Adipose tissue (tissue), 3 donors: Measurements from ENCODE around the gene VCL. TPM values are rescaled to one million over a fixed set of nuclear protein-coding genes. Genes with fewer than 3 reads are reported as not detected.
"Not testable (repeated sequence)": the region's sequence is repeated elsewhere in the genome, so short reads cannot be mapped to it uniquely, and the experiment has no call there.

ENCODE experiments used
- H3K27ac ChIP-seq: one replicate; pipeline ENCODE4 v1.5.1; 2013; ENCODE audit warnings: low read depth, low read length
- WGBS, 3 donors: extraction: QIAGEN DNeasy Blood & Tissue Kit; methylation state at CpG; one replicate each; pipeline ENCODE4 v1.1.7; 2013; 5-methylcytosine and 5-hydroxymethylcytosine counted together
- polyA plus RNA-seq, 3 donors: library from polyadenylated mRNA; stranded (reverse); fragments of 200-250 nt; gene quantifications; one replicate each; pipeline ENCODE4 v1.2.3, GENCODE V29; 2013
- donor health status: healthy with polysubstance abuse.
- donor health status: Bipolar disorder and iron deficiency.
- donor health status: healthy.

Gene VCL
- polyA plus RNA-seq, 3 donors = 12.9 to 64.5 (median 20.1) TPM

- 1 to 3% (median 2%) methylated on average over 20 to 21 of the region's 21 CpGs for WGBS, 3 donors
- H3K27ac ChIP-seq = peak overlapping the region; percentile 91
Observed at GRCh38 chr10:73998623-73998928, 660 bp downstream of the VCL start.

GRCh38 chr10:73998929-73999691, 1.2 kb downstream of the VCL start:
- WGBS, 3 donors = 6% methylated on average over 13 to 14 of the region's 14 CpGs
- H3K27ac ChIP-seq = no peak overlapping the region

GRCh38 chr10:73999703-74000102, 1.8 kb downstream of the VCL start:
- no peak overlapping the region for H3K27ac ChIP-seq
- WGBS, 3 donors = 10 to 24% (median 20%) methylated on average over 1 of the region's 1 CpG

- WGBS, 3 donors = 89 to 93% (median 91%) methylated on average over 10 to 11 of the region's 11 CpGs
- not testable (repeated sequence) for H3K27ac ChIP-seq
Observed at GRCh38 chr10:74000244-74000643, 2.3 kb downstream of the VCL start.

GRCh38 chr10:74000892-74001669, 3.2 kb downstream of the VCL start:
- no peak overlapping the region for H3K27ac ChIP-seq
- WGBS, 3 donors = 85 to 89% (median 89%) methylated on average over 7 of the region's 7 CpGs

GRCh38 chr10:74006269-74006668, 8.4 kb downstream of the VCL start:
- H3K27ac ChIP-seq = no peak overlapping the region
- WGBS, 3 donors = 57 to 84% (median 75%) methylated on average over 1 of the region's 1 CpG

- H3K27ac ChIP-seq = no peak overlapping the region
- WGBS, 3 donors = 77 to 80% (median 79%) methylated on average over 3 of the region's 3 CpGs
Observed at GRCh38 chr10:74008212-74008731, 10.4 kb downstream of the VCL start.

- H3K27ac ChIP-seq = no peak overlapping the region
- WGBS, 3 donors = 72 to 88% (median 78%) methylated on average over 6 of the region's 6 CpGs
Observed at GRCh38 chr10:74011017-74011416, 13.1 kb downstream of the VCL start.

- H3K27ac ChIP-seq = no peak overlapping the region
- WGBS, 3 donors = 32 to 46% (median 32%) methylated on average over 1 of the region's 1 CpG
Observed at GRCh38 chr10:74011770-74012169, 13.9 kb downstream of the VCL start.

- WGBS, 3 donors = 51 to 85% (median 53%) methylated on average over 2 of the region's 2 CpGs
- no peak overlapping the region for H3K27ac ChIP-seq
Observed at GRCh38 chr10:74012480-74012879, 14.6 kb downstream of the VCL start.

GRCh38 chr10:74013004-74013403, 15.1 kb downstream of the VCL start:
- H3K27ac ChIP-seq = no peak overlapping the region
- 58 to 72% (median 61%) methylated on average over 1 of the region's 1 CpG for WGBS, 3 donors

- WGBS, 3 donors = 85 to 96% (median 90%) methylated on average over 3 of the region's 3 CpGs
- not testable (repeated sequence) for H3K27ac ChIP-seq
Observed at GRCh38 chr10:74014574-74014973, 16.7 kb downstream of the VCL start.

- WGBS, 3 donors = 43 to 69% (median 56%) methylated on average over 2 of the region's 2 CpGs
Observed at GRCh38 chr10:74018241-74018640, 20.3 kb downstream of the VCL start.

GRCh38 chr10:74021248-74022055, 23.5 kb downstream of the VCL start:
- WGBS, 3 donors = 37 to 60% (median 42%) methylated on average over 4 of the region's 4 CpGs
- no peak overlapping the region for H3K27ac ChIP-seq

More at GRCh38 chr10:74018241-74018640, 20.3 kb downstream of the VCL start:
- H3K27ac ChIP-seq = no peak overlapping the region

- 69 to 89% (median 71%) methylated on average over 5 of the region's 5 CpGs for WGBS, 3 donors
- H3K27ac ChIP-seq = no peak overlapping the region
Observed at GRCh38 chr10:74022926-74023629, 25.2 kb downstream of the VCL start.

- no peak overlapping the region for H3K27ac ChIP-seq
Observed at GRCh38 chr10:74024600-74024999, 26.7 kb downstream of the VCL start.

- H3K27ac ChIP-seq = no peak overlapping the region
- 58 to 73% (median 64%) methylated on average over 5 of the region's 5 CpGs for WGBS, 3 donors
Observed at GRCh38 chr10:74025380-74025978, 27.6 kb downstream of the VCL start.

GRCh38 chr10:74026428-74027015, 28.6 kb downstream of the VCL start:
- H3K27ac ChIP-seq = no peak overlapping the region
- WGBS, 3 donors = 54 to 64% (median 59%) methylated on average over 3 of the region's 3 CpGs
